Urinary bladder (tissue), 4 donors: ENCODE measurements around the gene PARD3B. TPM values are rescaled to one million over a fixed set of nuclear protein-coding genes. Genes with fewer than 3 reads are reported as not detected.

Experiments used
- DNase-seq: peaks from one replicate; pipeline ENCODE4 v3.0.0-alpha.2; 2015; ENCODE audit errors: extremely low spot score
- H3K27ac ChIP-seq: one replicate; pipeline ENCODE4 v1.5.1; 2013; ENCODE audit warnings: low read depth, mild to moderate bottlenecking, moderate library complexity
- H3K36me3 ChIP-seq: one replicate; pipeline ENCODE4 v1.6.1; 2013; ENCODE audit warnings: mild to moderate bottlenecking, moderate library complexity; ENCODE audit not compliant: insufficient read depth
- H3K4me1 ChIP-seq: one replicate; pipeline ENCODE4 v1.6.1; 2013; ENCODE audit warnings: mild to moderate bottlenecking, moderate library complexity; ENCODE audit not compliant: insufficient read depth
- H3K4me3 ChIP-seq: one replicate; pipeline ENCODE4 v1.5.1; 2013; ENCODE audit warnings: low read depth, low read length
- WGBS: extraction: QIAGEN DNeasy Blood & Tissue Kit; methylation state at CpG from one replicate; pipeline ENCODE4 v1.1.7; 2013; 5-methylcytosine and 5-hydroxymethylcytosine counted together
- polyA plus RNA-seq: library from polyadenylated mRNA; stranded (reverse); fragments of 200-250 nt; gene quantifications from one replicate; pipeline ENCODE4 v1.2.3, GENCODE V29; 2013
- total RNA-seq: library from RNA; depleted of rRNA; stranded (reverse); fragments of >200 nt; gene quantifications from one replicate; pipeline ENCODE4 v1.2.3, GENCODE V29; 2014
- donor health status: healthy with polysubstance abuse.
- donor health status: healthy.

PARD3B gene
- total and polyA plus RNA-seq, 2 donors = 9.1 to 42.9 TPM

DNA sequence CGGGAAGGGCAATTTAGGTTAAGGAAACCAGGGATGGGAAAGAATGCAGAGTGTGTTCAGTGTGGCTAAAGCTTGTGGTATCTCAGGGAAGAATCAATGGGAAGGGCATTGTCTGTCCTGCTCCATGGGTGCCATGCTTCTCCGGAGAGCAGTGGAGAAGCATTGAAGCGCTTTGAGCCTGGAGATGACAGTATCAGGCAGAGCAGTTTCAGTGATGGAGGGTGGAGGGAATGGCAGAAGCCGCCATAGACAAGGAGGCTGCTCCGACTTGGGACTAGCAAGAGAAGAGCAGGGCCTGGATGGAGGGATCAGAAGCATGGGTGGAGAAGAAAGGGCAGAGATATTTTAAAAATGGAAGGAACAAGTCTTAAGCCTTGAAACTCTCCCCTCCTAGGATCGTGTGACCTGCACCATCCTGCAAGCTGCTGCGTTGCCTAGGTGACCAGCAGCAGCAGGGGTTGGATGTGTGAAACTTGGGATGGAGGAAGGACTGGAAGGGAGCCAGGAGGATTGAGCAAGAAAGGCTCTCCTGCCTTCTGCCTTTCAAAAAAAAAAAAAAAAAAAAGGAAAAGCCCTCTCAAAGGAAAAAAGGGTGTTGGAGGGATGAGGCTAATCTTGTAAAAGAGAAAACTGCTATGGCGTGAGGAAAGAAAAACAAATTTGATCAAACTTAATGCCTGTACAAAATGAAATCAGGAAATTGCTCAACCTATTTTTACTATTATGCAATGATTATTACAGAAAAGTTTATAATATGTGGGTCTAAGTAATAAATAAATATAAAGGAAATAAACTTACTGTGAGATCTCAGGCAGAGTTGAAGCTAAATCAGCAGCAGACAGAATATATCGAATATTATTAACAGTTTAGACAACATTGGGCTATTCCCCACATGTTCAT is 643.2 kb downstream of the PARD3B start:
- WGBS = 75% methylated on average over 9 of the region's 9 CpGs
- H3K27ac ChIP-seq = peak overlapping the region; percentile 38
- no peaks in the 10 kb centered on the region for H3K4me1 ChIP-seq
- no peaks in the 10 kb centered on the region for H3K36me3 ChIP-seq
- DNase-seq = no peak
- no peak overlapping the region for H3K4me3 ChIP-seq

DNA sequence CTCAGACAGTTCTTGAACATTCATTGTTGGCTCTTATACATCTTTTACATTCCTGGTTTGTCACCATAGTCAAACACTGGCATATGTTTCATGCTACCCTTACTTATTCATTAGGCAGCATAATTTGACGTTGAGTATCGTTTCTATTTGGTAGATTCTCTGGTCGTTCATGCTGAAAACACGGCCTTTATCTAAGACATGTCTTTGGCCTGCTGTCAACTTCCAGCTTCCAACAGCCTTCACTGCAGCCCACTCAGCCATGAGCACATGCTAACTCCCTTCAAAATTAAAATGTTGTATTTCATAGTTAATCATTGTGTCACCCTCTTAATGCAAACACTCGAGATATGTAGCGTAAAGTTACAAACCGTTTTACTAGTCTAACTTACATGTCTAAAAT is 644.0 kb downstream of the PARD3B start:
- Histone ChIP-seq H3K4me1 (no peaks in the 10 kb centered on the region), H3K27ac (no peak overlapping the region), H3K4me3 (no peak overlapping the region), H3K36me3 (no peaks in the 10 kb centered on the region)
- 69% methylated on average over 7 of the region's 7 CpGs for WGBS
- DNase-seq = no peak

DNA sequence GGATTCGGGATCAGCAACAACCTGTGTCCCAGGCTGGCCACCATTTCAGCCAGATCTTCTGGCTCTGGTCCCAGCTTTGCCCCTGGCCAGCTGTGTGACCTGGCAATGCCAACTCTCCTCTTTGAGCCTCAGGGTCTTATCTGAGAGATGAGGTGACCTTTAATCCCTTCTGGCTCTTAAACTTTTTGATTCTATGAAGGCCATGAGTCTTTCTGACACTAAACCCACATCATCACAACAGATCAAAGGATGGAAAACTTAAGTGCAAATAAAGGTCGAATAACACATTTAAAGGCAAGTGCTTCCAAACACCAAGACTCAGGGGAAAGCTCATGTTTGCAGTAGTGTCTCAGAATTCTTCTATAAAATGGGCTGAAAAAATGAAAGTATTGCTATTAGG is 645.3 kb downstream of the PARD3B start:
- Histone ChIP-seq H3K4me3 (no peak overlapping the region), H3K36me3 (no peaks in the 10 kb centered on the region), H3K4me1 (no peaks in the 10 kb centered on the region), H3K27ac (no peak overlapping the region)
- 90% methylated on average over 2 of the region's 2 CpGs for WGBS
- DNase-seq = no peak

DNA sequence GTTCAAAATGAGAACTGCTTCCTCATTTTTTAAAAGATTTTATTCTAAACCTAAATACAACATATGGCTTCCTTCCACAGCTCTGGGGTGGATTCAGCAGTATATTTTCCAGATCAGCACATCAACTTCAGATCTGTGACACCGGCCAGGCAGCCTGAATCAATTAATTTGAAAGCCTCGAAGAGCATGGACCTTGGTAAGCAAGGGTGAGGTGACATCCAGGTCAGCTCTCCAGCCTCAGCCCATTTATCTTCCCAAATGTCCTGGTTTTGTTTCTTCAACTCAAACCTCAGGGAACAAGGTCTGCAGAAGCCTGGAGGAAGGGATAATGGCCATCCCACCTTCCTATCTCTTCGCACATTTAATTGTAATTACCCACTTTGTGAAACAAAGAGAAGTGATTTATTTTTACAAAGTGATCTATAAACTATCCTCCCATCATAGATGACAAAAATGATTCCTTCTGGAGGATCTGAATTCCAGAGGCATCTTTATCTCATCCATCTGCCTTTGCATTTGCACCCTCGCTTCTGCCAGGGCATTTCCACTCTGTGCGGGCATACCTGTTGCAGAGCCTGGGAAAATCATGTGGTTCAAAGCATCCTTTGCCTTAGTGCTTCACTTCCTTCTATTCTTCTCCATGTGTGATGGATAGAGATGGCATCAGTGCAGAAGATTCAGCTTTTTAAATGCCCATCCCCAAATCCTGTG is 648.0 kb downstream of the PARD3B start:
- 75% methylated on average over 5 of the region's 5 CpGs for WGBS
- Histone ChIP-seq H3K36me3 (no peaks in the 10 kb centered on the region), H3K27ac (no peak overlapping the region), H3K4me1 (no peaks in the 10 kb centered on the region), H3K4me3 (no peak overlapping the region)
- no peak for DNase-seq

DNA sequence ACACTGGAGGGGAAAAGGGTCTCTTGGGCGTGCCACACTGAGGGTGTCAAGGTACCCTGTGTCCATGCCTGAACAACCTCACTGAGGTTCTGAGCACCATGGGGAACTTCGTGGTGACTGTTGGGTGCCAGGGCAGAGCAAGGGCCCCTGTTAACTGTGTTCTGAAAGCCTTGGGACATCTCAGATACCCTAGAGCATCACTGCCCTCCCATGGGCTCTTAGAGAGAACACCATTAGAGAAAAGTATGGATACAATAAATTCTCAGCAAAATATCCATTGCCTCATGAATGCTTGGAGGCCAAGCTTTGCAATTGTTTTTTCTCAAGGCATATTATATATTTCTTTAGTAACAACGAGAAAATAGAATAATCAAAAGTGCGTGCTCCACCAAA is 648.6 kb downstream of the PARD3B start:
- WGBS = 88% methylated on average over 4 of the region's 4 CpGs
- Histone ChIP-seq H3K36me3 (no peaks in the 10 kb centered on the region), H3K4me3 (no peak overlapping the region), H3K27ac (no peak overlapping the region), H3K4me1 (no peaks in the 10 kb centered on the region)
- DNase-seq = no peak

DNA sequence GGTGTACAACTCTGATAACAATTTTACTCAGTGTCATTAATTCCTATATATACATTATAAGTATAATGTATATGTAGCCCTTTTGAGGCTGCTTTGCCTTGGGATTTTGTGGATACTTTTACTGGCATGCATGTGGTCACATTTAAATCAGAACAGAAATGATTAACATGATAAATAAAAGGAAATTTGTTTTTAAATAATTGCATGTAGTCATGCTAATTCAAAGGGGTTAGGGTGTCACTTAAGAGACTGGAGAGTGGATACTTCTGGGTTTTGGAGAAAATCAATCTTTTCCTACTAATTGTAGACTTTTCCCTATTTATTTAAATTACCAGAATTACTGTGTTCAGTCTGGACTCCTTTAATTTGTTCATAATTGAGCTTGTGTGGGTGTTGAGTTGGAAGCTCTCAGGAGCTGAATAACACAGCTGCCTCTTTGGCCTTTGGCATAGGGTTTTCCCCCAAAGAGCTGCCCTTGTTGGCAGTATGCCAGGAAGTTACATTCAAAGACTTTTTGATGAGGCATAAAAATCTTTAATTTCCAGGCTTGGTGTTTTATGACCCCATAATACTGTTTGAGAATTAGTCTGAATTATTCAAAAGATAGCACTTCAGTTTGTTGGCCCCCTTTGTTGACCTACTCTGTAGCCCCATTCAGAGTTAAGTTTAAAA is 652.3 kb downstream of the PARD3B start:
- H3K27ac ChIP-seq = no peak overlapping the region
- no peak overlapping the region for H3K4me3 ChIP-seq
- no peaks in the 10 kb centered on the region for H3K4me1 ChIP-seq
- H3K36me3 ChIP-seq = no peaks in the 10 kb centered on the region
- DNase-seq = no peak

DNA sequence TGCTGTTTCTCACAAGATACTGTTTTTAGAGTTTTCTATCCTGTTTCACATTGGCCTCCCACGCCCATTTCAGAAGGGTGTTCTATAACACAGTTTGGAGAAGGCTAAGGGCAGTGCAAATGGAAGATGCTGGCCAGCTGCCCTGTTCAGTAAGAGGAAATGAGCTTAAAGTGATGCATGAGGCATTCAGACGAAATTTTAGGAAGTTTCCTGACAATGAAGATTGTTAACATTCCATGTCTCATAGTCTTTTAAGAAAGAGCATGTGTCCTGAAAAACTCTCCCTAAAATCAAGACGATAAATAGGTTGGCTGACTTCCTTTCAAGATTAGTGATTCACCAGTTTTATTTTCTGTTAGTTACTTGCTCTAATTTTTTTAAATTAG is 652.9 kb downstream of the PARD3B start:
- no peak overlapping the region for H3K27ac ChIP-seq

DNA sequence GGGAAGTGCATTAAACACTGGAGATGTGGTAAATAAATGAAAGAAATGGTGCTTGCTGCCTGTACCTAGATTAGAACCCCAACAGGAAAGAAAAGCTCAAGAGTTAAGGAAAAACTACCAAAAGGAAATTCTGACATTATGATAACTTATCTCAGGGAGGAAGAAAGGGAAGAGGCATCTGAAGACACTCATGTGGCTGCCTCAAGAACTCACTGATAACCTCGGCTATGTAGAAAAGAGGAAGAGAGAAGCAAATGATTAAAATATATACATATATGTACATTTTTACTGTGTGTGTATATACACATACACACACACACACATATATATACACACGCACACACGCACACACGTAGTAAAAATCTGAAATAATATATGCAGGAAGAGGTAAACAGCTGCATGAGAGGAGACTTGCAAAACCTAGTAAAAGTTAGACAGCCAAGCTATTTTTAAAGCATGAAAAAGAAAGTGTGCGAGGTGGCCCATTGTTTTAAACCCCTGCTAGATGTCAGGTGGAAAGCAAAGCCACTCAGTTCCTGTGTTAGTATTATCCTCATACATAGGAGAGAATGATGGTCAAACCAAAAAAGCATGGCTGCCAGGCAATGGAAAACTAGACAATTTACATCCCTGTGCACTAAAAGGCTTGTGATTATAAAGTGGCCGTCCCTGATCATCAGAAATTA is 654.0 kb downstream of the PARD3B start:
- 94% methylated on average over 6 of the region's 6 CpGs for WGBS
- H3K36me3 ChIP-seq = no peaks in the 10 kb centered on the region
- no peak for DNase-seq
- H3K27ac ChIP-seq = no peak overlapping the region
- H3K4me3 ChIP-seq = no peak overlapping the region
- H3K4me1 ChIP-seq = no peaks in the 10 kb centered on the region

More for the DNA sequence above, 652.9 kb downstream of the PARD3B start:
- H3K36me3 ChIP-seq = no peaks in the 10 kb centered on the region
- H3K4me1 ChIP-seq = no peaks in the 10 kb centered on the region
- no peak overlapping the region for H3K4me3 ChIP-seq
- no peak for DNase-seq
- 59% methylated on average over 3 of the region's 3 CpGs for WGBS

DNA sequence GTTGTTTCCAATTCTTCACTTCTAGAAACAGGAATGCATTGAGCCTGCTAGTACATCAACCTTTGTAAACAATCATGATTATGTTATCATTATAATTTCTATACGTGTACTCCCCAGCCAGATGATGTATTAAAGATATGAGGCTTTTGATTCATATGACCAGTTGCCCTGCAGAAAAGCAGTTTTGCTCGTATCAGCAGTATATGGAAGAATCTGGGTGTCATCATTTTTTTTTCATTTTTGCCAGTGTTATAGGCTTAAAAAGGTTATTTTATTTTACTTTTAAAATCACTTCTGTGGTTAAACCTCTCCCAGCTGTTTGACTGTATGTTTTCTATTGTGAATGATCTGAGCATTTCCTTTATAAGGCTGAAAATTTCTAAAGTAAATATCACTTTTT is 665.2 kb downstream of the PARD3B start:
- WGBS = 74% methylated on average over 2 of the region's 2 CpGs

DNA sequence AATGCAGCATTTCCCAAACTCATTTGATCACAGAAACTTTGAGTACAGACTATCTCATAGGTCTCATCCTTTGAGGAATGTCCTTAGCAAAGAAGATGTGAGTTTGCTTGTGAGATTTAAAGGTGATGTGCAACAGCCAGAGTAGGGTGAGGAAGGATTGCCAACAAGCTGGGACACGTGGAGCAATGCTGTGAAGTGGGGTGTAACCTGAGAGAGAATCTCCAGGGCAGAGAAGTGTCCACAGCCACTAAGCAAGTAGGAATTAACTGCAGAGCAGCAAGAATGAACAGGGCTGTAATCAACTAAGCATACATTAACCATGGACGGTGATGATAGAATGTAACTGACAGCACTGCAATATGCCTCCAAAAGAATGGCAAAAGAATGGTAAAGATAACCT is 667.1 kb downstream of the PARD3B start:
- H3K36me3 ChIP-seq = no peaks in the 10 kb centered on the region
- no peak for DNase-seq
- no peaks in the 10 kb centered on the region for H3K4me1 ChIP-seq
- H3K27ac ChIP-seq = no peak overlapping the region
- no peak overlapping the region for H3K4me3 ChIP-seq
- 72% methylated on average over 2 of the region's 2 CpGs for WGBS

More for the DNA sequence above, 665.2 kb downstream of the PARD3B start:
- Histone ChIP-seq H3K36me3 (no peaks in the 10 kb centered on the region), H3K4me1 (no peaks in the 10 kb centered on the region), H3K27ac (no peak overlapping the region), H3K4me3 (no peak overlapping the region)
- no peak for DNase-seq

DNA sequence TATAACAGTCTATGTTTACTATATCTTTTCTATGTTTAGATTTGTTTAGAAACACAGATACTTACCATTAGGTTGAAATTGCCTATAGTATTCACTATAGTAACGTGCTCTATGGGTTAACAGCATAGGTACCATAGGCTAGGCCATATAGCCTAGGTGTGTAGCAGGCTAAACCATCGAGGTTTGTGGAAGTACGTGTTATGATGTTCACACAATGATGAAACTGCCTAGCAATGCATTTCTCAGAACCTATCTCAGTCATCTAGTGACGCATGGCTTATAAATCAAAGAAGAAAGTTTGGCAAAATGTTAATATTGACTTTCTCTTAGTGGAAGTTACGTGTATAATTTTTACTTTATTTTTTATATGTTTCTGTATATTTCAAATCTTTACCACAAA is 670.8 kb downstream of the PARD3B start:
- Histone ChIP-seq H3K36me3 (no peaks in the 10 kb centered on the region), H3K4me1 (no peaks in the 10 kb centered on the region), H3K4me3 (no peak overlapping the region), H3K27ac (no peak overlapping the region)
- WGBS = 77% methylated on average over 5 of the region's 5 CpGs
- DNase-seq = no peak

DNA sequence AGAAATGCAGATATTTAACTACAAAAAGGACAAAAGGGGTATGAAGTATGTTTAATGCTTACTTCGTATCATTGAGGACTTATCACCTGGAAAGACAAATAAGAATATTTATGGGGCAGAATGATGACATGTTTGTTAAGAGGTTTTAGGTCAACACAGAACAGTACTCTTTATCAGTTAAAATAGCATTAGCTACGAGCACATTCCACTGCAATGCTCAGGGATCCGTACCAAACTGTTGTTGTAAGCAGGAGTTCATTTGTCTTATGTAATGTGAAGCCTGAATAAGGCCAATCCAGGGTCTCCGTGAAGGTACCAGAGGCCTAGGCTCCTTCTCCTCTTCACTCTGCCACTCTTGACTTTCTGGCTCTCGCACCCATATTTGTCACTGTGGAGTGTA is 671.3 kb downstream of the PARD3B start:
- WGBS = 65% methylated on average over 5 of the region's 5 CpGs
- H3K4me1 ChIP-seq = no peaks in the 10 kb centered on the region

DNA sequence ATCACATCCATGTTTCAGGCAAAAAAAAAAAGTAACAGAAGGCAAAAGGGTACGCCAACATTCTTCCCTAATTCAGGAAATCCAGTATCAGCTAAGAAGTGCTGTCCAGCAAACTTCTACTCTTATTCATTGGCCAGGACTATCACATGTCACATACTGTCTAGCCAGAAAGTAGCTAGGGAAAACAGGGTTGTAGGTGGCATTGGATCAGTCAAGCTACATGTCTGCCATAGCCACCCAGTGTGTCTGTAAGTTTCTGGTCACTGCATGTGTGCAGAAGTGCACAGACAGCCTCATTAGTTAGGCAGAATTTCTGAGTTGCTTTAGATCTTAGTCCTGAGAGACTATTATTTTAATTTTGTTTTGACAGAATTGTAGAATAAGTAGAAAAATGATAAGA is 671.7 kb downstream of the PARD3B start:
- WGBS = 90% methylated on average over 1 of the region's 1 CpG
- no peak overlapping the region for H3K4me3 ChIP-seq
- DNase-seq = no peak

More for the DNA sequence above, 671.3 kb downstream of the PARD3B start:
- H3K36me3 ChIP-seq = no peaks in the 10 kb centered on the region
- no peak overlapping the region for H3K27ac ChIP-seq
- H3K4me3 ChIP-seq = no peak overlapping the region
- DNase-seq = no peak

More for the DNA sequence above, 671.7 kb downstream of the PARD3B start:
- Histone ChIP-seq H3K27ac (no peak overlapping the region), H3K4me1 (no peaks in the 10 kb centered on the region), H3K36me3 (no peaks in the 10 kb centered on the region)
